Right lobe of liver (tissue), 4 donors: ENCODE data around the gene SLTM.

Experiments
- CTCF ChIP-seq, 4 donors: fragments of 200-600 bp in 3 of 4; fragments of 450-650 bp in 1 of 4; IDR thresholded peaks; one replicate each; pipeline versions ENCODE4 v1.5.1 to v1.8.0; 2016 to 2022; ENCODE audit warnings: antibody characterized with exemption in 4 of 4, mild to moderate bottlenecking in 2 of 4
- POLR2A ChIP-seq: fragments of 450-650 bp; IDR thresholded peaks from one replicate; pipeline ENCODE4 v1.6.1; 2017; ENCODE audit warnings: antibody characterized with exemption, mild to moderate bottlenecking
- donor health status: DM: no; HTN: no; CAD: no.
- donor health status: DM: no; HTN: no; CAD: no.
- donor health status: DM: no; HTN: yes; CAD: no.

- TF ChIP-seq CTCF (IDR thresholded peaks at IDR 0.05) (no peak), POLR2A (no peak)
Observed at GRCh38 chr15:58880320-58880719, 53.2 kb downstream of the SLTM start.
